Fibroblast of lung (primary cell): ENCODE measurements around the gene DQX1. TPM values are rescaled to one million over a fixed set of nuclear protein-coding genes. Genes with fewer than 3 reads are reported as not detected.
A peak's percentile ranks its signal among the peaks of the same experiment; 100 is the strongest.

Experiments used
- DNase-seq, 2 donors: peaks; one replicate each; pipeline versions ENCODE4 v3.0.0 to v3.0.0-alpha.2; 2010; ENCODE audit warnings: low read depth in 2 of 2
- H2AFZ ChIP-seq: 2 replicates; pipeline ENCODE4 v1.5.1; 2012; ENCODE audit warnings: low read length, control low read depth, inconsistent platforms
- H3K27ac ChIP-seq: 2 replicates; pipeline ENCODE4 v1.5.1; 2011; ENCODE audit warnings: low read length, control low read depth; ENCODE audit not compliant: insufficient read depth
- H3K27me3 ChIP-seq: 2 replicates; pipeline ENCODE4 v1.5.1; 2011; ENCODE audit warnings: mild to moderate bottlenecking, low read length; ENCODE audit not compliant: control insufficient read depth, insufficient read depth
- H3K36me3 ChIP-seq: 2 replicates; pipeline ENCODE4 v1.5.1; 2011; ENCODE audit warnings: low read length; ENCODE audit not compliant: control insufficient read depth, insufficient read depth
- H3K4me1 ChIP-seq: 2 replicates; pipeline ENCODE4 v1.5.1; 2011; ENCODE audit warnings: low read length; ENCODE audit not compliant: control insufficient read depth, insufficient read depth; ENCODE audit errors: extremely low read depth
- H3K4me2 ChIP-seq: 2 replicates; pipeline ENCODE4 v1.5.1; 2011; ENCODE audit warnings: low read length, control low read depth; ENCODE audit not compliant: insufficient read depth; ENCODE audit errors: extremely low read depth
- H3K4me3 ChIP-seq, 4 experiments: fragments of 200-600 bp in 1 of 4; sonication (generic) in 1 of 4; replicated peaks in 1 of 4; 2 replicates each; pipeline ENCODE4 v1.5.1; 2011 to 2016; ENCODE audit warnings: low read length in 4 of 4, low read depth in 3 of 4, mild to moderate bottlenecking in 3 of 4, control low read depth in 2 of 4, inconsistent platforms in 1 of 4, mixed read lengths in 1 of 4; ENCODE audit not compliant: insufficient read depth in 1 of 4; ENCODE audit errors: control extremely low read depth in 1 of 4
- H3K79me2 ChIP-seq: 2 replicates; pipeline ENCODE4 v1.5.1; 2012; ENCODE audit warnings: mild to moderate bottlenecking, low read length, inconsistent platforms; ENCODE audit not compliant: control insufficient read depth, insufficient read depth
- H3K9ac ChIP-seq: 2 replicates; pipeline ENCODE4 v1.5.1; 2011; ENCODE audit warnings: mild to moderate bottlenecking, low read length, control low read depth; ENCODE audit not compliant: insufficient read depth
- H3K9me3 ChIP-seq: 2 replicates; pipeline ENCODE4 v1.5.1; 2012; ENCODE audit warnings: low read depth, low read length; ENCODE audit not compliant: control insufficient read depth, insufficient read depth
- H4K20me1 ChIP-seq: 2 replicates; pipeline ENCODE4 v1.5.1; 2011; ENCODE audit warnings: low read length; ENCODE audit not compliant: control insufficient read depth, insufficient read depth; ENCODE audit errors: extremely low read depth
- CTCF ChIP-seq, 2 donors: IDR thresholded peaks in 1 of 2; conservative IDR thresholded peaks in 1 of 2; 1 replicate in 1 of 2; 2 replicates in 1 of 2; pipeline ENCODE4 v1.5.1; 2011 to 2012; ENCODE audit warnings: low read length in 2 of 2, control low read depth in 1 of 2, inconsistent platforms in 1 of 2, low read depth in 1 of 2, mild to moderate bottlenecking in 1 of 2
- EZH2 ChIP-seq: IDR thresholded peaks from 2 replicates; pipeline ENCODE4 v1.5.1; 2012; ENCODE audit warnings: low read length, control low read depth, mild to moderate bottlenecking; ENCODE audit errors: missing control alignments
- polyA plus RNA-seq, 2 donors: library from polyadenylated mRNA; depleted of rRNA in 1 of 2; stranded (reverse) in 1 of 2; unstranded in 1 of 2; fragments of >200 nt; gene quantifications; 2 replicates each; pipeline ENCODE4 v1.2.1, GENCODE V29; 2011 to 2012; ENCODE audit warnings: missing spikeins in 1 of 2
- total RNA-seq: library from RNA; depleted of rRNA; stranded (reverse); fragments of >200 nt; gene quantifications from 2 replicates; pipeline ENCODE4 v1.2.1, GENCODE V29; 2014

The DQX1 gene
- total and polyA plus RNA-seq, 2 donors (not counting 1 experiment from before 2014, with no cell fraction given) = not detected

GRCh38 chr2:74554820-74555531 is 28.9 kb upstream of the DQX1 start:
- no peaks in the 10 kb centered on the region for H3K9me3 ChIP-seq
- no peaks in the 10 kb centered on the region for H4K20me1 ChIP-seq
- peaks cover 3% of the 10 kb centered on the region for H3K79me2 ChIP-seq
- peaks cover 4% of the 10 kb centered on the region for H3K4me1 ChIP-seq
- TF ChIP-seq CTCF (conservative IDR thresholded peaks at IDR 0.05 in 1 of 2, IDR thresholded peaks at IDR 0.05 in 1 of 2; ENCODE audit: low read depth in 1 of 2, low read length in 2 of 2) (no peak), EZH2 (no peak)
- no peaks in the 10 kb centered on the region for H3K27me3 ChIP-seq
- peak overlapping the region; percentile 82 for H2AFZ ChIP-seq
- peak overlapping the region; percentile 35 for H3K9ac ChIP-seq
- peak overlapping the region; percentile 52 to 98 (median 74) for H3K4me3 ChIP-seq
- DNase-seq = peak; percentile 31 to 53
- H3K36me3 ChIP-seq = peaks cover 4% of the 10 kb centered on the region
- H3K27ac ChIP-seq = peak overlapping the region; percentile 52
- H3K4me2 ChIP-seq = peak overlapping the region; percentile 85

- peak within 1 kb of the TSS; percentile 82 for H2AFZ ChIP-seq
- peaks cover 6% of the 10 kb centered on the region for H3K4me1 ChIP-seq
- no peaks in the 10 kb centered on the region for H4K20me1 ChIP-seq
- H3K79me2 ChIP-seq = peaks cover 3% of the 10 kb centered on the region
- no peaks in the 10 kb centered on the region for H3K27me3 ChIP-seq
- H3K4me2 ChIP-seq = peak within 1 kb of the TSS; percentile 85
- peaks cover 4% of the 10 kb centered on the region for H3K36me3 ChIP-seq
- no peaks in the 10 kb centered on the region for H3K9me3 ChIP-seq
- peak within 1 kb of the TSS; percentile 52 to 98 (median 74) for H3K4me3 ChIP-seq
- no peak for TF ChIP-seq CTCF (conservative IDR thresholded peaks at IDR 0.05 in 1 of 2, IDR thresholded peaks at IDR 0.05 in 1 of 2; ENCODE audit: low read depth in 1 of 2, low read length in 2 of 2)
- no peak for TF ChIP-seq EZH2
- DNase-seq = peak; percentile 89 to 91
- peak within 1 kb of the TSS; percentile 79 for H3K9ac ChIP-seq
- peak within 1 kb of the TSS; percentile 85 for H3K27ac ChIP-seq
Observed at GRCh38 chr2:74553892-74554819, 28.1 kb upstream of the DQX1 start, which contains the start of the genes DOK1 and LOXL3. TSS of gene DOK1 (plus strand) at chr2:74554720. CDS start at chr2:74554755, 35 bp downstream. TSS of gene LOXL3 (minus strand) at chr2:74553942. CDS start at chr2:74552634, 1,308 bp downstream.
